ENCODE measurements around the gene MEF2D. TPM values are rescaled to one million over a fixed set of nuclear protein-coding genes. Genes with fewer than 3 reads are reported as not detected.

The MEF2D gene
- polyA plus RNA-seq, 1 donor (not counting 4 experiments of a cell fraction or from before 2014, with no cell fraction given), result 9.3 TPM

DNA sequence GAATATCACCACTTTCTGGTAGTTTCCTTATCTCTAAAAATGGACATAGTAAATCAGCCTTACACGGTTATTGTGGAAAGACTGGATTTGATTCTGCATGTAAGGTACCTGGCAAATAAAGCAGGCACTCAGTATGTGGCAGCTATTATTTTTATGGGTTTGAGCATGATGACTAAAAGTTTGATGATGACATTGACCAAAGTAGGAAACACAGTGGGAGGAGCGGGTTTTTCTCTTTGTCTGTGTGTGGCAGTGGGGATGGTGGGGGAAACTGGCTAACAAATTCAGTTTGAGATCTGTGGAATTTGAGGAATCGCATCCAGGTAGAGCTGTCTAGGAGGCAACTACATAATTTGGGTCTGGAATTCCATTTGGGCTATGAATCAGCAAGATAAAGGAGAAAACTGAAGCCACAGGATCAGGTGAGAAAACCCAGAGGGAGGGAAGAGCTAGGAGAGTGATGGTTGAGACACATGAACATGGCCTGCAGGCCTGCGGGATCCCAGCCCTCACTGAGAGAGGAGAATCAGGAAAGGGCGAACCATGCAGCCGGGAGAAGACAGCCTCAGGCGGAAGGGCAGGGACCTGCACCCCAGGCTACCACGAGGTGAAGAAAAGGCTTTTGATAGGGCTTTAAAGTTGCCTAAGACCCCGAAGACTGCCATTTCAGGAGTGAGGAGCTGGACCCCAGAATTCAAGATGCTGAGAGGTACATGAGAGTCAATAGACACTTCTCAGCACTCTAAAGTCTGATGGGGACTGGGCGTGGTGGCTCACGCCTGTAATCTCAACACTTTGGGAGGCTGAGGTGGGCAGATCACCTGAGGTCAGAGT is 52.2 kb downstream of the MEF2D start:
- no peaks in the 10 kb centered on the region for H3K4me1 ChIP-seq (ENCODE audit: control insufficient read depth, extremely low read depth, insufficient read depth, low read length)

DNA sequence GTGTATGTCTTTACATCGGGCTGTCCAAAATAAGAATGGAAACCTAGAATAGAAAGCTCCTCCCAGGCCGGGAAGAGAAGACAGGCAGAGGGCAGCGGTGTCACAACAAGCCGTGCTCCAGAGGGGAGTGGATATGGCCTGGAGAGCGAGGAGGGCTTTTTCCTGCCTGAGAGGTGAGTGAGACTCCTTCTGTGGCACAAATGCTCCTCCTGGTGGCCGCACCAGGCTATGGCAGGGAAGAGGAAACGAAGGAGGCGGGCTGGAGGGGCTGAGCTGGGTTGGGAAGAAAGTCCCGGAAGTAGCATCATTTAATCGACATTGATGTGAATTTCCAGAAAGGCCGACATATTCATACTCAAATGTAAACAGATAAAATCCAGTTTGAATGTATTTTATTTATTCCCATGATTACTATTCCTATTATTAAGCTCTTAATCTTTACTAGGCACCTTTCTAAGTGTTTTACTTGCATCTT is 54.7 kb downstream of the MEF2D start:
- no peak for DNase-seq (ENCODE audit: low read depth, low spot score)
- no peak overlapping the region for H3K4me2 ChIP-seq (ENCODE audit: control insufficient read depth, extremely low read depth, insufficient read depth, low read depth, low read length)
- FAIRE-seq, result peak; percentile 34

More for the DNA sequence above, 52.2 kb downstream of the MEF2D start:
- no peaks in the 10 kb centered on the region for H3K9me1 ChIP-seq (ENCODE audit: control insufficient read depth, extremely low read depth, insufficient read depth, low read length)
- dilution Hi-C loops (cut with MboI; ENCODE audit: extremely low pct_ligation_motif_present, low sequenced_read_pairs), result no loop called here
- no peak for DNase-seq (ENCODE audit: low read depth, low spot score)
- no peak overlapping the region for H2AFZ ChIP-seq (ENCODE audit: control insufficient read depth, low read length)
- no peaks in the 10 kb centered on the region for H3K9me3 ChIP-seq (ENCODE audit: control insufficient read depth, low read depth, low read length)
- no peak overlapping the region for H3K9ac ChIP-seq (ENCODE audit: control insufficient read depth, extremely low read depth, insufficient read depth, low read length)
- FAIRE-seq, result no peak
- no peak overlapping the region for H3K27ac ChIP-seq (ENCODE audit: control insufficient read depth, insufficient read depth, low read length)
- TF ChIP-seq, protein P1, sequence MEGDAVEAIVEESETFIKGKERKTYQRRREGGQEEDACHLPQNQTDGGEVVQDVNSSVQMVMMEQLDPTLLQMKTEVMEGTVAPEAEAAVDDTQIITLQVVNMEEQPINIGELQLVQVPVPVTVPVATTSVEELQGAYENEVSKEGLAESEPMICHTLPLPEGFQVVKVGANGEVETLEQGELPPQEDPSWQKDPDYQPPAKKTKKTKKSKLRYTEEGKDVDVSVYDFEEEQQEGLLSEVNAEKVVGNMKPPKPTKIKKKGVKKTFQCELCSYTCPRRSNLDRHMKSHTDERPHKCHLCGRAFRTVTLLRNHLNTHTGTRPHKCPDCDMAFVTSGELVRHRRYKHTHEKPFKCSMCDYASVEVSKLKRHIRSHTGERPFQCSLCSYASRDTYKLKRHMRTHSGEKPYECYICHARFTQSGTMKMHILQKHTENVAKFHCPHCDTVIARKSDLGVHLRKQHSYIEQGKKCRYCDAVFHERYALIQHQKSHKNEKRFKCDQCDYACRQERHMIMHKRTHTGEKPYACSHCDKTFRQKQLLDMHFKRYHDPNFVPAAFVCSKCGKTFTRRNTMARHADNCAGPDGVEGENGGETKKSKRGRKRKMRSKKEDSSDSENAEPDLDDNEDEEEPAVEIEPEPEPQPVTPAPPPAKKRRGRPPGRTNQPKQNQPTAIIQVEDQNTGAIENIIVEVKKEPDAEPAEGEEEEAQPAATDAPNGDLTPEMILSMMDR (optimal IDR thresholded peaks at IDR 0.05 in 1 of 3, IDR thresholded peaks at IDR 0.05 in 1 of 3, conservative IDR thresholded peaks at IDR 0.05 in 1 of 3; ENCODE audit: extremely low read depth in 1 of 3, insufficient read depth in 2 of 3, low read length in 3 of 3), result no peak
- no peak for TF ChIP-seq EZH2 (IDR thresholded peaks at IDR 0.05; ENCODE audit: low read length)
- no peaks in the 10 kb centered on the region for H4K20me1 ChIP-seq (ENCODE audit: control insufficient read depth, extremely low read depth, insufficient read depth, low read length)
- no peak overlapping the region for H3K4me3 ChIP-seq (ENCODE audit: control insufficient read depth in 2 of 3, extremely low read depth in 1 of 3, insufficient read depth in 2 of 3, low read depth in 1 of 3, low read length in 3 of 3)
- H3K36me3 ChIP-seq (ENCODE audit: control insufficient read depth in 2 of 2, extremely low read depth in 1 of 2, insufficient read depth in 2 of 2, low read length in 2 of 2), result no peaks in the 10 kb centered on the region
- H3K4me2 ChIP-seq (ENCODE audit: control insufficient read depth, extremely low read depth, insufficient read depth, low read depth, low read length), result no peak overlapping the region
- peaks cover under 1% of the 10 kb centered on the region for H3K27me3 ChIP-seq (ENCODE audit: control insufficient read depth, extremely low read depth, insufficient read depth, low read length)
- no peaks in the 10 kb centered on the region for H3K79me2 ChIP-seq (ENCODE audit: control insufficient read depth, insufficient read depth, low read length)

More for the DNA sequence above, 54.7 kb downstream of the MEF2D start:
- Histone ChIP-seq H3K27ac (ENCODE audit: control insufficient read depth, insufficient read depth, low read length) (no peak overlapping the region), H2AFZ (ENCODE audit: control insufficient read depth, low read length) (peak overlapping the region; percentile 38), H3K9me3 (ENCODE audit: control insufficient read depth, low read depth, low read length) (no peaks in the 10 kb centered on the region), H4K20me1 (ENCODE audit: control insufficient read depth, extremely low read depth, insufficient read depth, low read length) (no peaks in the 10 kb centered on the region), H3K9ac (ENCODE audit: control insufficient read depth, extremely low read depth, insufficient read depth, low read length) (no peak overlapping the region), H3K9me1 (ENCODE audit: control insufficient read depth, extremely low read depth, insufficient read depth, low read length) (no peaks in the 10 kb centered on the region), H3K4me1 (ENCODE audit: control insufficient read depth, extremely low read depth, insufficient read depth, low read length) (no peaks in the 10 kb centered on the region), H3K4me3 (ENCODE audit: control insufficient read depth in 2 of 3, extremely low read depth in 1 of 3, insufficient read depth in 2 of 3, low read depth in 1 of 3, low read length in 3 of 3) (no peak overlapping the region), H3K27me3 (ENCODE audit: control insufficient read depth, extremely low read depth, insufficient read depth, low read length) (peaks cover 23% of the 10 kb centered on the region), H3K79me2 (ENCODE audit: control insufficient read depth, insufficient read depth, low read length) (no peaks in the 10 kb centered on the region), H3K36me3 (ENCODE audit: control insufficient read depth in 2 of 2, extremely low read depth in 1 of 2, insufficient read depth in 2 of 2, low read length in 2 of 2) (no peaks in the 10 kb centered on the region)
- dilution Hi-C loops (cut with MboI; ENCODE audit: extremely low pct_ligation_motif_present, low sequenced_read_pairs), result no loop called here
- TF ChIP-seq, protein P1 (optimal IDR thresholded peaks at IDR 0.05 in 1 of 3, IDR thresholded peaks at IDR 0.05 in 1 of 3, conservative IDR thresholded peaks at IDR 0.05 in 1 of 3; ENCODE audit: extremely low read depth in 1 of 3, insufficient read depth in 2 of 3, low read length in 3 of 3), result peak; percentile 90 to 99 (median 98)
- TF ChIP-seq EZH2 (IDR thresholded peaks at IDR 0.05; ENCODE audit: low read length), result no peak

All from keratinocyte (primary cell).